HG03432 (cell line): ENCODE data around the gene RGS17.
"Not testable (repeated sequence)": the region's sequence is repeated elsewhere in the genome, so short reads cannot be mapped to it uniquely, and the experiment has no call there.

Experiments
- ATAC-seq: cut with Tn5 transposase; IDR thresholded peaks from one replicate; pipeline ENCODE4 v1.9.1; 2021; ENCODE audit warnings: mild to moderate bottlenecking, moderate library complexity; ENCODE audit not compliant: unreplicated experiment

The RGS17 gene

GRCh38 chr6:153043719-153044118 lies 87.4 kb downstream of the RGS17 start:
- no peak for ATAC-seq

DNA sequence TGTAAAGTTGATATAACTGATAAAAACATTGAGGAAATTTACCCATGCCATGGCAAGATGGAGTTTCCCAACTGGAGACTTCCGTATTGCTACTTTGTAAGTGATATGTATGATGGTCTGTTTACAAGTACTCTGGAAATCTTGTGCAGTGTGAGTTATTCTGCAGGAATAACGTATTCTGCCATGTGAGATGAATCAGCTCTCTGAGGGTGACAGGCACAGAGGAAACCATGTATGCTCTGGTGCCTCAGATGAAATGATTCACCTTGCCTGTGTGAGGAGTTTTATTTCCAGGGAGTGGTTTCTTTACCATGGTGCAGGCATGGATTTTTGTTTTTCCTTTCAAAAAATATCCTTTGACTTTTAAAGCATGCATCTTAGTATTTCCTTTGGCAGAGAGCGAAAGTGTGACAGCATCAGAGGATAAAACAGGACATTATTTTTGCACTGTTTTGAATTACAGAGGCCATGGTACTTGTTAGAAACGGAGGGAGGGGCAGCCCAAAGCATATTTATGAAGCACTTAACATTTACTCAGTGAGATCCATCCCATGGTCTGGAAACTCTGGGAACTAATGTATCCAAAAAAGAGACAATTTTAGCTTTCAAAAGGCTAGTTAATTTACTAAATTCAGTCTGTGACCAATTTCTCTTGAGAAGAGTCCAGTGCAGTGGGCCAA lies 92.6 kb downstream of the RGS17 start:
- ATAC-seq: no peak

DNA sequence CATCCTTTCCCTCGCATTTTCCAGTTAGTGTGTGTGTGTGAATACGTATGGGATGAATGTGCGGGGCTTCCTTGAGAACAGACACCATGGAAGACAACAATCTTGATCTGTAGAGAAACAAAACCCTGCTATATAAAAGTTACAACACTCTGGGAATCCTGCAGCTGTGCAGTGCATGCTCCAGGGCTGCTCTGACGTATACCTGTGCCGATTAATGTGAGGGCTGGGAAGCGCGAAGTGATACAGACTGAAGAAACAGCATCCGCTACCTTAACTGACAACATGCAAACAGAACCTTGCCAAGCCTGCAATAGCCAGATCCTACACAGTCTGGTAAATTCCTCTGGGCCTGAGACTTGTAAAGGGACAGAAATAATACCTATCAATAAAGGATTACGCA lies 96.9 kb downstream of the RGS17 start:
- ATAC-seq: no peak

DNA sequence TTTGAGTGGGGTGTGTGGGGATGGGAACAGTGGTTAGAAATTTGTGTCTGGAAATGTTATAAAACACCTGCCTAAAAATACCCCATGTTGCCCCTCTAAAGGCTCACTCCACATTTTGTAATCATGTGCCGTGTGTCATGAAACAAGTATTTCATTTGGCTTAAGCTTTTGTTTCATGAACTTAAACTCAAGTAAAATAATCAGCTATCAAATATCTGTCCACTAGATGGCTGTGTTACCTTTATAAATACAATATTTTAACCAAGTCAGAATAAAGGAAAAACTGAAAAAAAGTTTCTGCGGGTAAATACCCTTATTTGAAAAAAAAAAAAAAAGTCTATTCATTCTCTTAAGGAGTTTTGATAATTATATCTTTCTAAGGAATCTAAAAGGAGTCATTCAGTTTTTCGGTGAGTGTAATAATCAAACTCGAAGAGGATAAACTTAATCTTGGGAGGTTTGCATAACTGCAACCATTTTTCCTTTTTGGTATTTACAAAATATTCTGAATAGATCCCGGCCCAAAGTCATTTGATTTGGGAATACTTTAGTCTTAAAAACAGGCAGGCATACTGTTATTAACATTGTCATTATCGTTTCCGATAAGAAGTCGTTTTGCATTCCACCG lies 98.7 kb downstream of the RGS17 start:
- peak; percentile 50 for ATAC-seq

DNA sequence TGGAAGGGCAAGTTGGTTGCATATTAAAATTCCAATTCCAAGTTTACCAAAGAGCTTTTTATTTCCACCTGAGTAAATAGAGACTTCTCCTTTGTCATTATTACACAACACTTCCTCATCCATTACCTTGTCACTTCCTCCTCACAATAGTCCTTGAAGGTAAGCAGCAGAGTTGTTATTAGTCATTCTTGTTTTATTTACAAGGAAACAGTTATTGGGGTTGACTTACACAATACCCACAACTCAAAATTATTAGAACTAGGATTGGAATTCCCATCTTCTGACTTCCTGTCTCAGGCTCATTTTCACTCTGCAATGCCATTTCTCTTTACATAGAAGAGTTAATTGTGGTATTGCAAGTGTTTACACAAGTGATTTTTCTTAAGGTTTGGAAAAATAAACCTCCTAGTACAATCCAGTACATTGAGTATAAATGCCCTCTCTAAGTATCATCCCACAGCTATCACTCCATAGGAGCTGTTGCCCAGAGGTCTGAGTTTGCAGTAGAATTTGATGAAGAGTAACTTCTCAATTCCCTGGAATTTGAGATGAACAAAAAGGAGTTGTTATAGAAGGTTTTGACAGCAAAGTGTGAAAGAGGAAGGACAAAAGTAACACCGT lies 99.6 kb downstream of the RGS17 start:
- ATAC-seq: no peak

- no peak for ATAC-seq
Observed at GRCh38 chr6:153028963-153029362, 102.1 kb downstream of the RGS17 start.

DNA sequence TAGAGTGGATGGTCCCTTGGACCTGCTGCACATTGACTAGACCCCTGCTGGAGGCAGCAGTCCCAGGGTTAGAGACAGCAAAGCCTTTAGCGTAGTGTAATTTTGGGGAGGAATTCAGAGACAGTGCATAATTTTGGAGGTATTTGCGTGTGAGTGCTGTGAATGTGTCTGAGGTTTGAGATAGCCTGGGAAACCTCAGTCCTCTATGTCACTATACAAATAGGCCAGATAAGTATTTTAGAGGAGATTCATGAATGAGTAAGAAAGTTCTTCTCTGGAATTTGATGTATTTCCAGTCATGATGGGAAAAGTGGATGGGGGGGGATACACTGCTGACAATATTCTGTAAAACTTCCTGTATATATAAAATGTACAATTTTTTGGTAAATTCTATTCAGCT lies 102.8 kb downstream of the RGS17 start:
- no peak for ATAC-seq

DNA sequence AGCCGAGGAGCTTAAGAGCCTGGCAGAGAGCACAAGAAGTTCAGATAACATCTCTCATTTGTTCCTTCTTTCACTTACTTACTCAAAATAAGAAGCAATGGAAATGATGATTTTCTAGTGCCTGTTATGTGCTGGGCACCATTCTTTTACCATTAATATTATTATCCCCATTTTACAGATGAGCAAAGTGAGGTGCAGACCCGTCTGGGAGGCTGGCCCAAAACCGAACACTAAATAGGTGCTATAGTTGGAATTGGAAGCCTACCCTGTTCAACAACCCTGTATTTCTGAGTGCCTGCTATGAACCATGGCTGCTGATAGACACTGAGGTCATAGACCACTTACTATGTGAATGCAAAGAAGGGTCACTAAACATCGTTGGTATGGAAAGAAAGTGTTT lies 103.6 kb downstream of the RGS17 start:
- no peak for ATAC-seq

DNA sequence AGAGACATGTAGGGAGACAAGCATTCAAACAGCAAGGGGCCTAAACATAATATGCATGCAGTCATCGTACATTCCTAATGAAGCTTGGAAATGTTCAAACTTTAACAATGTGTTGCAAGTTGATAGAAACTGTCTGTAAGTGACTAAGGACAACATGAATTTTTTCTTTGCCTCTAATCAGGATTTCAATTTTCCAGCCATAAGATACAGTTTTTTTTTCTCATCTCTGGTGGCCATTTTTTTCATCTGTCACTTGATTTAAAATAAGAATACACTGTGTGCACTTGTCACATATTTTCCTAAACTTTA lies 106.4 kb downstream of the RGS17 start:
- ATAC-seq: no peak

DNA sequence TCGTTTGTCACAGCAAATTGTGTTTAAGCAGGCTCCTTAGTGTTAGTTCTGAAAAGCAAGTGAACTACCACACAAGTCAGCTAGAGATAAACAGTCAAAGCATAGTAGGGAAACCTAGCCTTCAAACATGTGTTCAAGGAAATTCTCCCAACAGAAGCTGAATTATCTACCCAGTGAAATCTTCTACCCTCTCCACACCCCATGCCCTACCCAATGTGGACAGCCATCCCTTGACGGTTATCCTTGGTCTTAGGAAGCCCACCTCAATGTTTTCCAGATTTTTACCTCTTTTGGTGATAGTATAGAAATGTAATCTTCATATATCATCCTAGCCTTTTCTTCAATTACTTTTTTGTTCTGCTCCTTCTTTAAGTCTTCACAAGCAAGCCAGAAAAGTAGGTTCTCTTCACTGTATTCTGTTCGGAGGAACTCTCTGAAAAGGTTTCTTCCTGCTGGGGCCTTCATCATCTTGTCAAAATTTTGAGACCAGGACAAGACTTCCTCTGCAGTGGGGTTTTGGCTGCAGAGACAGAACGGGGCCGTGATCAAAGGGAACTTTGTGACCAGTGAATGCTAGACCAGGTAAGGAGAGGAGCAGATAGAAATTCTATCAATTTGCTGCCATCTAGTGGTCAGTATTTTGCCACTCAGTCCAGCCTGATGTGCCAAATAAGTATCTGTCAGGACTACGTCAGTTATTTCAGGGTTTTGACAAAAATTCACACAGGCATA lies 106.9 kb downstream of the RGS17 start:
- peak; percentile 97 for ATAC-seq

- no peak for ATAC-seq
Observed at GRCh38 chr6:153018355-153018754, 112.7 kb downstream of the RGS17 start.

DNA sequence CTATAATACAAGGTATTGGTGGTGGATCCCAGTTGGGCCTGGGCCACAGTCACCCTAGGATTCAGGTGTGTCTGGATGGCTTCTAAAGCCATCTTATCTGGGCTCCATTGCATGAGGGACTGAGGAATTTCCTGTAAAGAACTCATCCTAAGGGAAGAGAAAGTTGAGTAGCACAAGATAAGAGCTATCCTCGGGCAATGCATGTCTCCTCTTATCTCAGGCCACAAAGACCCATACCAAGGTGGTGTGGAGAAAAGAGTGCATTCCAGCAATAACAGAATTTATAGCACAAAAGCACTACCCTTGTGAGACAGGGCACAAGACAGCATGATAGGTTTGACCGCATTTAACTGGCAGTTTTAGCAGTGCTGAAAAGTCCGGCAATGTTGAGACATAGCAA lies 114.2 kb downstream of the RGS17 start:
- ATAC-seq: no peak

- ATAC-seq: no peak
Observed at GRCh38 chr6:153015094-153015640, 115.9 kb downstream of the RGS17 start.

GRCh38 chr6:153013438-153013837 lies 117.6 kb downstream of the RGS17 start:
- no peak for ATAC-seq

DNA sequence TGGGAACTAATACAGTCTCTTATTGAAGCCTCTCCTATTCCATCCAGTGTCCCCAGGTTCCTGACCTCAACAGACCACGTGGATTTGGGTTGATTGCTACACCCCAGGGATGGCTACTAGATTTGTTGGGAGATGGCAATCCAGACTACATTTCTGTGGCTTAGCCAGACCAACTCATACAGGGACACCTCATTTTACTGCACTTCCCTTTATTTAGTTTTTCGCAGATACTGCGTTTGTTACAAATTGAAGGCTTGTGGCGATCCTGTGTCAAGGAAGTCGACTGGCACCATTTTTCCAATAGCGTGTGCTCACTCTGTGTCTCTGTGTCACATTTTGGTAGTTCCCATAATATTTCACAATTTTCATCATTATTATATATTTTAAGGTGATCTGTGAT lies 118.2 kb downstream of the RGS17 start:
- no peak for ATAC-seq

- ATAC-seq: peak; percentile 2
Observed at GRCh38 chr6:153003366-153003690, 127.8 kb downstream of the RGS17 start.

DNA sequence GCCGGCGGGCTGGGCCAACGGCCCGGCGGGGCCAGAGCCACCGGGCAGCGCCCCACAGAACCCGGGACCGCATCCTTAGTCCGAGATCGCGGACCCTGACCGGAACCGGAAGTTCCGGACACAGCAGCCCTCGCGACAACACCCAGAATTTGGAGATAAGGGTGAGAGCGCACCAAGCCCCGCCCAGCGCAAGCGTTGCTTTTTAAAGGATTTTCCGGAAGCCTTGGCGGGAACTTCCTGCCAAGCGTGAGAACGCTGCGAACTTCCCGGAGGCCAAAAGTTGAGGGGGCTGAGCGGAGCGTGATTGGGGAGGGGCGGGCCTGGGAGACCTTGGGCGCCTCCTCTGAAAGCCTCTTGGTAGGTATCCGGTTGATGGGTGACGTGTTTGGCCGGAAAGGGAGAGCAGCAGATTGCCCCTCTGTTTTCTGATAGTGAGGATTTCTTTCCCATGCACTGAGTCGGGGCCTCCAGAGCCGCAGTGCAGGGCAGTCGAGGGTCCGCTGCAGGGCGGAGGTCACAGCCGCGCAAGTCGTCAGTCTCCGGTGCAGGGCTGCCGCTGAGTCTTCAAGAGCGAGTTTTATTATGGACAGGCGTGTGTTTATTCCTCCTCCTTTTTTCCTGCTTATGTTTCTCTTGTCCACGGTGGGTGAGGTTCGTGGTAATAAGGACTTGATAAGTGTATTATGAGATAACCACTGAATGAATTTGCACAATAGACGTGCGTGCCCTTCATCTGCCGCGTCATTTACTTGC lies 128.3 kb downstream of the RGS17 start, which contains the start of gene MTRF1L:
MTRF1L (minus strand) TSS at position 97 of the 753 bp plus-strand sequence; CDS start at position 73, 24 bp downstream.
- peak; percentile 95 for ATAC-seq

DNA sequence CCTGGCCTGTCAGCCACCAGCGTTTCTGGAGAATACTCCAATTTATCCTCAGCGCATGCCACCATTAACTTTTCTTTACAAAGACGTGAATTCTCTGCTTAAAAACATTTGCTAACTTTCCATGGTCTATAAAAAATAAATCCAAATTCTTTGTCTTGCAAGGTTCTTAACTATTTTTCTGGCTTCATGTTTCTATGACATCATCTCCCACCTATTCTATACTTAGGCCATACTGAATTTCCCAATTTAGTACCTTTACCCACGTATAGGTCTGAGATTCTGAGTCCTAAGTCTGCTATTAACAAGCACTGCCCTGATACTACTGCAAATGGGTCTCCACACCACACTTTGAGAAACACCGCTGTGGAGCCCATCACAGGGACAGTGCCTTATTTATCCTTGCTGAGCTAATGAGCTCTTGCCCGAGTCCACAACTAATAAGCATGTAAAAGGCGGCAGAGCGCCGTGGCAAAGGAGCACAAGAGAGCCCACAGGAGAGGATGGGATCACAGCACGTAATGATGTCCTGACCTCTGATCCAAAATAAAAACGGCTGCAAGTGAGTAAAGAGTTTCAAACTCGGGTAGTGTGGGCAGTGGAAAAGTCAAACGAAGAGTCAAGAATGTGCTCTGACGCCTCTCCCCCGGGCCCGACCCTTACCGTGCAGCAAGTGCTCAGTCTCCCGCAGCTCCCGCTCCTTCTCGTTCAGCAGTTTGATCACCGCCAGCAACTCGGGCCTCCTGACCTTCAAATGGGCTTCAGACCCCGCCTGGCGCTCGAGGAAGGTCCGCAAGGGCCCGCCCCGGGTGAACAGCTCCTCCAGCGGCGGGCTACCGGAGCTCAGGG lies 129.1 kb downstream of the RGS17 start:
- peak; percentile 32 for ATAC-seq

- ATAC-seq: not testable (repeated sequence)
Observed at GRCh38 chr6:153000790-153001189, 130.3 kb downstream of the RGS17 start.

- no peak for ATAC-seq
Observed at GRCh38 chr6:153000243-153000642, 130.8 kb downstream of the RGS17 start.
